GM18517 (cell line): ENCODE results near the gene CCR2.
"Not testable (repeated sequence)": the region's sequence is repeated elsewhere in the genome, so short reads cannot be mapped to it uniquely, and the experiment has no call there.

ENCODE experiments used
- ATAC-seq: cut with Tn5 transposase; IDR thresholded peaks from one replicate; pipeline ENCODE4 v1.9.1; 2021; ENCODE audit warnings: mild to moderate bottlenecking, moderate library complexity; ENCODE audit not compliant: unreplicated experiment

CCR2 gene

DNA sequence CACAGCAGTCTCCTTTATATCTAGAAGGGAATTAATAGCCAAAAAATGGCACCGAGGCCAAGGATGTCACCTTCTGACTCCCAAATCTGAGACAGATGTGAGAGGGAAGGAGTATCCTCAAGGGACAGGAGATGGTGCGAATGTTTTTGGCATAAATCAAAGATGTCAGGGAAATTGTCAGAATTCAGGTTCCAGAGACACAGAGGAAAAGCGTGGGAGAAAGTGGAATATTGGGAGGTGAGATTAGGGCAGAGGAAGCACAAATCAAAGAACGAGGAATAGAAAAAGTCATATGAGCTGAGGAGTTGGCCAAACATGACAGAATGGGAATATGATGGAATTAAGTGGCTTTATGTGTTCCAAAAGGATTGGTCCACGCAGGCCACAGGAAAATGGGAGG is 46.9 kb downstream of the CCR2 start:
- no peak for ATAC-seq

DNA sequence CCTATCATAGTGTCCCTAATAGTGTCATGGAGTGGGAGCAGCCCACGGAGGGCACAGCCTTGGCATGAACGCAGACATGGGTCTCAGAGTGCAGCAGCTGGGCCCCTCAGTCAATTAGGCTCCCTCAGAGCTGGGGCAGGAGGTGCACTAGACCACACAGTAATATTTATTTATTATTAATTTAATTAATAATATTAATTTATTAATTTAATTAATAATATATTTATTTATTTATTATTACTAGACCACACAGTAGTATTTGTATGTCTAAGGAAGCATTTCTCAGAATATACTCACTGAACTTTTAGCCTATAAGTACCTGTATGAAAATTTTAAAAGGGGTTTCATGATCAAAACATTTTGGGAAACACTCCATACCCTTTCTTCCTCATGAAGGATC is 47.7 kb downstream of the CCR2 start:
- ATAC-seq = no peak

DNA sequence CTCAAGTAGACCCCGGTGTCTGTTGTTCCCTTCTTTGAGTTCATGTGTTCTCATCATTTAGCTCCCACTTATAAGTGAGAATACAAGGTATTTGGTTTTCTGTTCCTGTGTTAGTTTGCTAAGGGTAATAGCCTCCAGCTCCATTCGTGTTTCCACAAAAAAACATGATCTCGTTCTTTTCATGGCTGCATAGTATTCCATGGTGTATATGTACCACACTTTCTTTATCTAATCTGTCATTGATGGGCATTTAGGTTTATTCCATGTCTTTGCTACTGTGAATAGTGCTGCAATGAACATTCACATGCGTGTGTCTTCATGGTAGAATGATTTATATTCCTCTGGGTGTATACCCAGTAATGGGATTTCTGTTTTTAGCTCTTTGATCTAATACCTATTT is 49.0 kb downstream of the CCR2 start:
- ATAC-seq = not testable (repeated sequence)

DNA sequence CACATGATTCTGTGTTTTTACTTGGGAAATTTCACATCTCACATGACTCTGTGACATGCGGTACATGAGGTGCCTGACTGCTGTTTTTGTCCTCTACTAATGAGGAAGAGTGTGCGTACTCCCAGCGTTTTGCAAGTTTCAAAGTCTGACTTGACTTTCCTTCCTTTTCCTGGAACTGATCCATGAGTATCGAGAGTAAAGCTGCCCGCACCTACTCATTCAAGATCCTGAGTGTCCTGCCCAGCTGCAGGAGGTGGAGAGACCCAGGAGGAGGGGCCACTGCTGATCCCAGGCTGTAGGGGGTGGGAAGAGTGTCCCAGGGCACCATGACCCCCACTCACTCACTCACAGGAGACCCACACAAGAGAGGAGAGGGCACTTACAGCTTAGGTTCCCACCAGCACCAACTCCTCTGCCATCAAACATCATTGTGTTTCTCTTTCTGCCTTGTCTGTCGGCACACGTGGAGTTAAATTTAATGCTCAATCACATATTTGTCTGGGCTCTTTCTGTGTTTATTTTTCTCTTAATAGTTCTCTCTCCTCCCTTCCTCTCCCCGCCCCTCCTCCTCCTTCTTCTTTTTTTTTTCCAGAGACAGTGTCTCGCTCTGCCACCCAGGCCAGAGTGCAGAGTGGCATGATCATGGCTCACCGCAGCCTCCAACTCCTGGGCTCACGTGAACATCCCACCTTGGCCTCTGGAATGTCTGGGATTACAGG is 51.5 kb downstream of the CCR2 start:
- ATAC-seq = no peak

DNA sequence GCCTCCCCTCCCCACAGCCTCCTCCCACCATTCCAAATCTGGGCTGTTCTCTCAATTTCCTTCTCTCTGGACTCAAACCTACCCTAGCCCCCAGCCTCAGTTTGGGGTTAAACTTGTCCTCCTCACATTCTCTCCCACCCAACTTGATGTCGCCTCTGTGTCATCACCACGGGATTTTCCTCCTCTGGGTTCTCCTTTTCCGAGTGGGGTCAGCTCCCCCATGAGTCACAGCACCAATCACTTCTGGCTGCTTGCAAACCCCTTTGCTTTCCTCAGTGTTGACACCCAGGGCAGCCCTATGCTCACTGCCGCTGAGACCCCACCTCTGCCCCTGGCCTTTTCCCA is 52.5 kb downstream of the CCR2 start:
- ATAC-seq = no peak

DNA sequence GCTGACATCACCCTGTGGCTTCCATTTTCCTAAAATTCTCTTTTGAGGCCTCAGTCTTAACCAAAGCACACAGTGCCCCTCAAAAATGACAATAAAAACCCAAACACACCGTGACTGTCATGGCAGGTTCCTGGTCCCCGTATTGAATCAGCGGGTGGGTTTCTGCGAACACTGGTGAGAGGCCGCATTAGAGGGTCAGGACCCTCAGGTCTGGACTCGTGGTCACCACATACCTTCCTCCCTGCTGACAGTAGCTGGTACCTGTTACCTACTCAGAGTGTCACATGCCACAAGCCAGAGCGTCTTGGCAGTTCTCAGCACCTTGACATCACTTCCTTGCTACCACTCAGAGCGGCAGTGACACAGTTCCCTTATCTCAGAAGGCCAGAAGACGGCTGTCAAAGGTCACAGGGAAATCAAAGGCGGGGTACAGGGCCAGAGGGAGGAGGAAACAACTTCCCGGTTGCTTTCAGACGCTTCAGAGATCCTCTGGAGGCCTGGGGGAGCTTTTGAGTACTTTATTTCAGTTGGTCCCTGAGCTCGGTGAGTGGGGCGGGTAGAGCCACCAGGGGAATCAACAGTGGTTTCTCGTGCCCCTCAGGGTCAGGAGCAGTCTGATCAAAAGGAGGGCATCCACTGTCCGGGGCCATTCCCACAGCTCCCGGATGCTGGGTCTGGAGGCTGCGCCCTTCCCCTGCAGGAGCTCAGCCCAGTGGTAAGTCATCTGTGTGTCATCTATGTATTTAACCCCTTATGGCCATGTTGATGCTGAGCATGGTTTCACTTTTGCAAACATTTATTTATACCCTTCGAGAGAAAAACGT is 53.1 kb downstream of the CCR2 start, which contains the start of the genes CCR5AS and CCRL2:
Gene CCR5AS, minus strand, starts transcription at position 279 of the 824 bp plus-strand sequence.
Gene CCRL2, plus strand, starts transcription at position 472 of the 824 bp plus-strand sequence. CDS start 821 bp downstream, outside the sequence.
- no peak for ATAC-seq

DNA sequence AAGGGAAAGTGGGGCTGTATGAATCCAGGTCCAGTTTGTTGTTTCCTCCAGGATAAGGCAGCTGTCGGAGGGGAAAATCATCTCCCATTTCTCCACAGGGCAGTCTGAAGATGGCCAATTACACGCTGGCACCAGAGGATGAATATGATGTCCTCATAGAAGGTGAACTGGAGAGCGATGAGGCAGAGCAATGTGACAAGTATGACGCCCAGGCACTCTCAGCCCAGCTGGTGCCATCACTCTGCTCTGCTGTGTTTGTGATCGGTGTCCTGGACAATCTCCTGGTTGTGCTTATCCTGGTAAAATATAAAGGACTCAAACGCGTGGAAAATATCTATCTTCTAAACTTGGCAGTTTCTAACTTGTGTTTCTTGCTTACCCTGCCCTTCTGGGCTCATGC is 54.1 kb downstream of the CCR2 start:
- no peak for ATAC-seq

DNA sequence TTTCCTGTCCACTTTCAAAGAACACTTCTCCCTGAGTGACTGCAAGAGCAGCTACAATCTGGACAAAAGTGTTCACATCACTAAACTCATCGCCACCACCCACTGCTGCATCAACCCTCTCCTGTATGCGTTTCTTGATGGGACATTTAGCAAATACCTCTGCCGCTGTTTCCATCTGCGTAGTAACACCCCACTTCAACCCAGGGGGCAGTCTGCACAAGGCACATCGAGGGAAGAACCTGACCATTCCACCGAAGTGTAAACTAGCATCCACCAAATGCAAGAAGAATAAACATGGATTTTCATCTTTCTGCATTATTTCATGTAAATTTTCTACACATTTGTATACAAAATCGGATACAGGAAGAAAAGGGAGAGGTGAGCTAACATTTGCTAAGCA is 54.9 kb downstream of the CCR2 start:
- no peak for ATAC-seq

DNA sequence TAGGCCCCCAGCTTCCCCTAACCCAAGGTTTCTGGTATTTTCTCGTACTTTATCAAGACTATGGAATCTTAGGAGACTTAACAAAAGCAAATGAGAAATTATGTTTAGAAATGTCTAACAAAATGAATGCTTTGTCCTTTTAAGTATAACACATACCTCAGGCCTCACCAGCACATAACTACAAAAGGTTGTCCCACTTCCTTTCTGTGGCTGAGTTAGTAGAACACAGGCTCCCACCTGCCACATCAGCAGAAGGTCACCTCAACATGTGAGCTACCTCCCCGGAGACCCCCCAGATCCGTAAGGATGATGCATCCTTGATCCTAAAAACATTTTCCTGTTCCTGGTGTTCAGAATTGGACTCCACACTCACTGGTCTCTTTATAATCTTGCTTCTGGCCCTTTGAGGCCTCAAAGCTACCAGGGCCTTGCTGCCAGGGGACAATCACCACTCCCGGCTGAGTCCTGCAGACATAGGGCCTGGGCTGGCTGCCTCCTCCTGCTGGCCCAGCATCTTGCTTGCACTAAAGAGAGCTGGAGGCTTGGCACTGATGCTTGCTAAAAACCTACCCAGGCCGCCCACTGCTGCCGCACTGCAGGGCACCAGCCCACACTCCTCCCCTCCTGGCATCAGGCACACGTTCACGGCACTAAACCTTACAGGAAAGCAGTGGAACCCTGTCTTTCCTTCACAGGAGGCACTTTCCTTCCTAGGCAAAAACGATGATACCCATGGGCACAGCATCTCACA is 56.0 kb downstream of the CCR2 start:
- ATAC-seq = no peak
